H1 (cell line): ENCODE measurements around the gene TEX264. TPM values are rescaled to one million over a fixed set of nuclear protein-coding genes. Genes with fewer than 3 reads are reported as not detected.

ENCODE experiments used
- CTCF ChIA-PET: fragments of 300-600 bp; sonication (Branson Sonifier 250); formaldehyde crosslinking; loops from one replicate; lab custom pipeline; 2021; ENCODE audit not compliant: partially characterized antibody; lab: Charles Lee
- POLR2A ChIA-PET: fragments of 300-600 bp; sonication (Branson Sonifier 250); formaldehyde crosslinking; loops from one replicate; lab custom pipeline; 2021; ENCODE audit warnings: inconsistent platforms; ENCODE audit not compliant: partially characterized antibody; lab: Charles Lee
- DNase-seq, 2 experiments: peaks; one replicate each; pipeline versions ENCODE4 v3.0.0 to v3.0.0-alpha.2; 2010 to 2022; ENCODE audit warnings: low spot score in 2 of 2, low read depth in 1 of 2, mixed read lengths in 1 of 2
- FAIRE-seq: peaks from 2 replicates; lab custom pipeline; 2011; peaks lifted over from hg19 to GRCh38; lab: Jason Lieb, UNC
- H2AFZ ChIP-seq: 2 replicates; pipeline ENCODE4 v1.8.1; 2012; ENCODE audit warnings: low read length, inconsistent platforms
- H2AK5ac ChIP-seq: 2 replicates; pipeline ENCODE4 v1.6.1; 2013; ENCODE audit warnings: low read depth, low read length
- H2BK120ac ChIP-seq: replicated peaks from 2 replicates; pipeline ENCODE3; 2013; ENCODE audit warnings: low read depth, low read length, inconsistent platforms
- H2BK12ac ChIP-seq: 2 replicates; pipeline ENCODE4 v1.6.1; 2013; ENCODE audit warnings: low read depth, low read length
- H2BK15ac ChIP-seq: 2 replicates; pipeline ENCODE4 v1.6.1; 2013; ENCODE audit warnings: low read length
- H2BK20ac ChIP-seq: 2 replicates; pipeline ENCODE4 v1.6.1; 2013; ENCODE audit warnings: low read length
- H2BK5ac ChIP-seq: 2 replicates; pipeline ENCODE4 v1.6.1; 2013; ENCODE audit warnings: low read depth, low read length
- H3K14ac ChIP-seq: 2 replicates; pipeline ENCODE4 v1.6.1; 2013; ENCODE audit warnings: inconsistent platforms; ENCODE audit not compliant: insufficient read length
- H3K18ac ChIP-seq: 2 replicates; pipeline ENCODE4 v1.6.1; 2013; ENCODE audit warnings: low read length; ENCODE audit errors: extremely low read depth
- H3K23ac ChIP-seq: 2 replicates; pipeline ENCODE4 v1.6.1; 2013; ENCODE audit warnings: inconsistent platforms; ENCODE audit not compliant: insufficient read length
- H3K23me2 ChIP-seq: 2 replicates; pipeline ENCODE4 v1.6.1; 2013; ENCODE audit warnings: low read depth, low read length
- H3K27ac ChIP-seq: 2 replicates; pipeline ENCODE4 v1.6.1; 2011; ENCODE audit warnings: low read depth, low read length, inconsistent platforms
- H3K27me3 ChIP-seq, 4 experiments: replicated peaks in 1 of 4; 1 replicate in 1 of 4; 2 replicates in 3 of 4; pipeline versions ENCODE4 v1.6.1 to v1.8.1; 2011 to 2013; ENCODE audit warnings: low read length in 3 of 4, mild to moderate bottlenecking in 3 of 4, inconsistent platforms in 2 of 4, mixed read lengths in 2 of 4, moderate library complexity in 1 of 4; ENCODE audit not compliant: control insufficient read depth in 3 of 4, insufficient read depth in 3 of 4; ENCODE audit errors: extremely low read depth in 1 of 4
- H3K36me3 ChIP-seq, 4 experiments: 2 replicates each; pipeline versions ENCODE4 v1.6.1 to v1.8.1; 2011 to 2013; ENCODE audit warnings: mild to moderate bottlenecking in 4 of 4, low read length in 3 of 4, moderate library complexity in 2 of 4, control low read depth in 1 of 4, inconsistent platforms in 1 of 4; ENCODE audit not compliant: insufficient read depth in 4 of 4, control insufficient read depth in 2 of 4
- H3K4ac ChIP-seq: replicated peaks from 2 replicates; pipeline ENCODE3; 2013; ENCODE audit warnings: low read length, low read depth, mixed read lengths, inconsistent platforms; ENCODE audit not compliant: insufficient read length
- H3K4me1 ChIP-seq, 4 experiments: replicated peaks in 1 of 4; 1 replicate in 1 of 4; 2 replicates in 3 of 4; pipeline versions ENCODE4 v1.6.1 to v1.8.1; 2011 to 2013; ENCODE audit warnings: low read length in 3 of 4, inconsistent platforms in 2 of 4, mixed read lengths in 1 of 4; ENCODE audit not compliant: insufficient read depth in 4 of 4, control insufficient read depth in 3 of 4
- H3K4me2 ChIP-seq, 2 experiments: 2 replicates each; pipeline versions ENCODE4 v1.6.1 to v1.8.1; 2011 to 2013; ENCODE audit warnings: low read depth in 2 of 2, low read length in 2 of 2, control low read depth in 1 of 2, inconsistent platforms in 1 of 2, mild to moderate bottlenecking in 1 of 2; ENCODE audit not compliant: insufficient read depth in 1 of 2
- H3K4me3 ChIP-seq, 4 experiments: fragments of 200-600, 300-600 bp in 1 of 4; sonication (generic), shearing (Covaris generic), sonication (Bioruptor Twin) in 1 of 4; 2 replicates each; pipeline versions ENCODE4 v1.5.1 to v1.8.1; 2011 to 2016; ENCODE audit warnings: low read length in 4 of 4, low read depth in 3 of 4, control low read depth in 2 of 4, inconsistent platforms in 2 of 4, mild to moderate bottlenecking in 2 of 4, mixed read lengths in 1 of 4, moderate library complexity in 1 of 4; ENCODE audit not compliant: insufficient read depth in 2 of 4; ENCODE audit errors: extremely low read depth in 1 of 4
- H3K56ac ChIP-seq: replicated peaks from 2 replicates; pipeline ENCODE3; 2013; ENCODE audit warnings: low read depth, mild to moderate bottlenecking, mixed read lengths, low read length, inconsistent platforms; ENCODE audit not compliant: insufficient read length
- H3K79me1 ChIP-seq: 2 replicates; pipeline ENCODE4 v1.6.1; 2013; ENCODE audit warnings: low read depth, low read length, control low read depth
- H3K79me2 ChIP-seq, 2 experiments: 2 replicates each; pipeline versions ENCODE4 v1.6.1 to v1.8.1; 2012 to 2013; ENCODE audit warnings: low read length in 2 of 2, mild to moderate bottlenecking in 2 of 2, inconsistent platforms in 1 of 2; ENCODE audit not compliant: insufficient read depth in 2 of 2, control insufficient read depth in 1 of 2
- H3K9ac ChIP-seq, 4 experiments: replicated peaks in 1 of 4; 1 replicate in 1 of 4; 2 replicates in 3 of 4; pipeline versions ENCODE4 v1.6.1 to v1.8.1; 2011 to 2013; ENCODE audit warnings: low read depth in 3 of 4, low read length in 3 of 4, control low read depth in 2 of 4, mild to moderate bottlenecking in 2 of 4, moderate library complexity in 2 of 4, inconsistent platforms in 1 of 4; ENCODE audit errors: extremely low read depth in 1 of 4
- H3K9me3 ChIP-seq, 2 experiments: 2 replicates each; pipeline versions ENCODE4 v1.6.1 to v1.8.1; 2012 to 2013; ENCODE audit warnings: mild to moderate bottlenecking in 2 of 2, moderate library complexity in 2 of 2, control low read depth in 1 of 2, inconsistent platforms in 1 of 2, low read depth in 1 of 2, low read length in 1 of 2, mixed read lengths in 1 of 2; ENCODE audit not compliant: insufficient read depth in 2 of 2
- H4K20me1 ChIP-seq, 2 experiments: replicated peaks in 1 of 2; 2 replicates each; pipeline versions ENCODE3 to v1.8.1; 2011 to 2013; ENCODE audit warnings: inconsistent platforms in 2 of 2, low read length in 2 of 2, mild to moderate bottlenecking in 1 of 2; ENCODE audit not compliant: insufficient read depth in 2 of 2, control insufficient read depth in 1 of 2
- H4K5ac ChIP-seq: 2 replicates; pipeline ENCODE4 v1.6.1; 2013; ENCODE audit warnings: low read length, low read depth, mixed read lengths, inconsistent platforms; ENCODE audit not compliant: insufficient read length
- H4K8ac ChIP-seq: 2 replicates; pipeline ENCODE4 v1.8.0; 2013; ENCODE audit warnings: mild to moderate bottlenecking, moderate library complexity, low read length, inconsistent platforms; ENCODE audit not compliant: insufficient read depth; ENCODE audit errors: extremely low read depth
- H4K91ac ChIP-seq: replicated peaks from 2 replicates; pipeline ENCODE3; 2013; ENCODE audit warnings: low read length, mixed read lengths, inconsistent platforms; ENCODE audit not compliant: insufficient read length
- CBX8 ChIP-seq: fragments of 300-800, 300-1000 bp; sonication (generic); IDR thresholded peaks from 2 replicates; pipeline ENCODE4 v1.7.1; 2016; ENCODE audit warnings: low read depth, low read length, borderline replicate concordance
- POLR2AphosphoS5 ChIP-seq: IDR thresholded peaks from 2 replicates; pipeline ENCODE4 v1.6.1; 2011; ENCODE audit warnings: low read depth, low read length
- WGBS, 2 experiments: shearing (Covaris generic) in 1 of 2; methylation state at CpG; one replicate each; pipeline versions ENCODE4 v1.1.6 to v1.1.7; 2013 to 2015; ENCODE audit warnings: low lambda C conversion rate in 2 of 2, mixed read lengths in 2 of 2, inconsistent platforms in 1 of 2, low coverage in 1 of 2, missing lambda C conversion rate in 1 of 2; ENCODE audit not compliant: insufficient replicate concordance in 2 of 2, insufficient coverage in 1 of 2, insufficient read length in 1 of 2; ENCODE audit errors: extremely low coverage in 1 of 2, missing lambda C conversion rate in 1 of 2; 5-methylcytosine and 5-hydroxymethylcytosine counted together
- polyA plus RNA-seq, 7 experiments: library from polyadenylated mRNA; depleted of rRNA in 3 of 7; stranded (reverse) in 5 of 7; unstranded in 2 of 7; fragments of >200 nt in 5 of 7; fragments of 200-250 nt in 2 of 7; gene quantifications; 1 replicate in 5 of 7; 2 replicates in 1 of 7; 4 replicates in 1 of 7; pipeline versions ENCODE4 v1.2.1 to v1.2.3, GENCODE V29; 2011 to 2013; ENCODE audit warnings: missing spikeins in 2 of 7, mixed read lengths in 2 of 7
- total RNA-seq: library from RNA; stranded (reverse); fragmentation: NEBNext Ultra II Directional; extraction: Animal tissue kit (Norgen Biotek cat#: 25700); gene quantifications from 2 replicates; pipeline ENCODE4 v1.2.1, GENCODE V29; 2021

The TEX264 gene
- total and polyA plus RNA-seq, 2 of the 8 experiments (the other 6 are each of a cell fraction or from before 2014, with no cell fraction given), result 11.2 to 35.6 TPM

- Histone ChIP-seq H3K4ac (no peak overlapping the region), H4K20me1 (peaks cover 2 to 3% of the 10 kb centered on the region in 2 experiments), H2BK12ac (no peak overlapping the region), H3K18ac (no peak overlapping the region), H3K9me3 (no peaks in the 10 kb centered on the region), H4K5ac (no peak overlapping the region), H3K36me3 (no peaks in the 10 kb centered on the region), H2BK15ac (no peak overlapping the region), H4K91ac (no peak overlapping the region), H2AFZ (no peak overlapping the region), H3K79me1 (no peaks in the 10 kb centered on the region), H3K14ac (no peak overlapping the region), H3K23me2 (no peaks in the 10 kb centered on the region), H3K27ac (no peak overlapping the region), H3K27me3 (no peaks in the 10 kb centered on the region), H2BK5ac (no peak overlapping the region), H2BK120ac (no peak overlapping the region), H3K79me2 (no peaks in the 10 kb centered on the region), H3K4me1 (peaks cover 0 to 3% (median 0%) of the 10 kb centered on the region in 4 experiments; a peak in 1 of 7 replicates), H4K8ac (0 out of 2 replicates have a peak overlapping the region, but pooled peaks have one; percentile 7), H3K4me3 (no peak overlapping the region), H2BK20ac (no peak overlapping the region), H3K23ac (no peak overlapping the region), H3K4me2 (no peak overlapping the region), H2AK5ac (no peak overlapping the region), H3K9ac (no peak overlapping the region), H3K56ac (no peak overlapping the region)
- CTCF ChIA-PET, result interaction anchor here (1.1 to 4.4 kb wide), 6 partner anchors 11 to 104 kb away, joined by 3 to 41 read pairs (median 5); no protein-coding TSS in a partner anchor
- POLR2A ChIA-PET, result no interaction called here
- DNase-seq (no peak), FAIRE-seq (no peak)
- WGBS, 2 experiments, result 89% methylated on average over 35 of the region's 36 CpGs; no CpG with 5 or more reads in 1 of the 2 experiments
- TF ChIP-seq CBX8 (no peak), POLR2AphosphoS5 (no peak)
Observed at GRCh38 chr3:51715231-51715976, 44.4 kb downstream of the TEX264 start.
